ENCODE results near the gene CNTF.

CNTF gene

DNA sequence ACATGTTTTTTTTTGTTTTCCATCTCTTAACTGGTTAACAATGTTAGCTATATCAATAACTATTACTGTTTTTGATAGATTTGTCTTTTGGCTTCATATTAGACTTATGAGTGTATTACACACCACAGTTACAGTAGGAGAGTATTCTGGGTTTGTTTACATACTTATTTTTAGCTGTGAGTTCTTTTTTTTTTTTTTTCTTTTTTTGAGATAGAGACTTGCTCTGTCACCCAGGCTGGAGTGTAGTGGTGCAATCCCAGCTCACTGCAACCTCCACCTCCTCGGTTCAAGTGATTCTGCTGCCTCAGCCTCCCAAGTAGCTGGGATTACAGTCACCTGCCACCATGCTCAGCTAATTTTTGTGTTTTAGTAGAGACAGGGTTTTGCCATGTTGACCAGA, 28.0 kb downstream of the CNTF start:
- no peak overlapping the region for H3K4me3 Mint-ChIP-seq
- H3K27ac Mint-ChIP-seq, result no peak overlapping the region
- no peaks in the 10 kb centered on the region for H3K9me3 Mint-ChIP-seq
- no peaks in the 10 kb centered on the region for H3K27me3 Mint-ChIP-seq
- H3K4me1 Mint-ChIP-seq, result peaks cover 9% of the 10 kb centered on the region
- H3K36me3 Mint-ChIP-seq, result peaks cover 5% of the 10 kb centered on the region

DNA sequence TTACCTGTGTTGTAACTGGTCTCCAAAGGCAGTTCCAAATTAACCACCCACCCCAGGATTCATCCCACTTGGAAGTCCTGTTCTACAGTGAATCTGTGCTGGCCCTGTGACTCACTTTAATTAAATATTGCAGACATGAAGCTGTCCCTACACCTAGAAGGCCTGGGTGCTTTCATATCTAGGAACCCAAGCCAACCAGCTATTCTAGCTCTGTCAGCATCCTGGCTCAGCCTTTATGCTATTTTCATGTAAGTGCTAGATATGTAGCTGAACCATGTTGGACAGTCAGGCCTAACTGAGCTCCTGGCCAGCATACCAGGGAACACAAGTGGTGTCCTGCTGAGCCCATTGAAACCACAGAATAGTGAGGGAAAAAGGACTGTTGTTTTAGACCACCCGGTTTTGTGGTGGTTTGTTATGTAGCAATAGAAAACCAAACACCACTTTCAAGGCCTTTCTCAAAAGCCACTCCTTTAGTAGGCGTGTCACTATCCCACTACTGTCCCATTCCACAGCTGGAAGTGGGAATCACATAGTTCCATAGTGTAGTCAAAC, 30.3 kb downstream of the CNTF start:
- no peaks in the 10 kb centered on the region for H3K9me3 Mint-ChIP-seq
- no peaks in the 10 kb centered on the region for H3K36me3 Mint-ChIP-seq
- H3K4me3 Mint-ChIP-seq, result no peak overlapping the region
- peaks cover 9% of the 10 kb centered on the region for H3K4me1 Mint-ChIP-seq
- no peak overlapping the region for H3K27ac Mint-ChIP-seq
- H3K27me3 Mint-ChIP-seq, result no peaks in the 10 kb centered on the region

DNA sequence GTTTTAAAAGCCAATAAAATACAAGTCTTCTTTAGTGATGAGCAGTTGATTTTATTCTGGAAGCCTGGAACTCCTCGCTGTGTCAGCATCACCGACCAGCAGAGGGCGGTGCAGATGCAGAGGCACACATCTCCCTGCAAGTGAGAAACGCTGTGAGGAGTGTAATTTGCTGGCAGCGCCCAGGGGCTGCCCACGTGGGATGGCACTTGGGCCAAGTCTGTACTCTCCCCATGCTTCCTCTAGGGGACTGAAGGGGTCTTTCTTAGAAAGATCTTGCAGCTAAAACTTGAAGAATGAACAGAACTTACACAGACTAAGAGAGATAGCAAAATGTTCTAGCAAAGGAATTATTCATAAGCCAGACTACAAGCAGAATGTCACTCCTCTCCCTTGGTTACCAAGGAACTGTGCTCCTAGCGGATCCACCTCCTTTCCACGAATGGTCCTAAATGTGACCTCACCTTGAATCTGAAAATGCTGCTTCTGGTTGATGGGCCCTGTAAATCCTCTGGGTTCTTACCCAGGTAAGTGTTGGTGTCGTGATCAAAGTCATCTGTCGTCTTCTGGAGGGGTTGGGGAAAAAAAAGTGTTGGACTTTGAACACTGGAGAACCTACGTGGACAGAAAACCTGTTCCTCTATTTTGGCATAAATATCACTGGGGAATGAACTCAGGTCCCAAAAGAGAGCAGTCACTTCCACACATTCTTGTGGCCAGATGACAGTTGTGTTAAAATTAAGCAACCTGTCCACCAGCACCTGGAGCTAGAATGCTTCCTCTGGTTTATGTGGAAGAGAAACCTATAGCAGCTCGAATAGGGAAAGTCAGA, 31.8 kb downstream of the CNTF start:
- H3K9me3 Mint-ChIP-seq, result no peaks in the 10 kb centered on the region
- peaks cover 9% of the 10 kb centered on the region for H3K4me1 Mint-ChIP-seq
- no peaks in the 10 kb centered on the region for H3K27me3 Mint-ChIP-seq
- no peak overlapping the region for H3K27ac Mint-ChIP-seq
- no peaks in the 10 kb centered on the region for H3K36me3 Mint-ChIP-seq
- H3K4me3 Mint-ChIP-seq, result no peak overlapping the region

DNA sequence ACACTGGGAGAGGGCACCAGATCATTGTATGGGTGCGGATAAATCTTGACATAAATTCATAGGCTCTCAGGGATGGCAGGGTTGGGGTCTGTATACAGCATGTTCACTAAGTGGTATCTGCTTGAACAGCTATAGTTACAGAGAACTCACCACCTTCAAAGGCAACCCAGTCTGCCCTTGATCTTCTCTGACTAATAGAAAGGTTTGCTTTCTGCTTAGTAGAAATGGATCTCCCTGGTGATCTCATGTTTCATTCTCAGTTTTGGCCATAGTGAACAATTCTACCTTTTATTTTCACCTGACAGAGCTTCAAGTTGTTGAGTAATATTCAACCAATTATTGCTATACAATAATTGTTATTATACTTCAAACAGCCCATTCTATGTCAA, 32.4 kb downstream of the CNTF start:
- peaks cover 9% of the 10 kb centered on the region for H3K4me1 Mint-ChIP-seq
- no peaks in the 10 kb centered on the region for H3K9me3 Mint-ChIP-seq
- H3K36me3 Mint-ChIP-seq, result no peaks in the 10 kb centered on the region
- H3K4me3 Mint-ChIP-seq, result no peak overlapping the region
- no peak overlapping the region for H3K27ac Mint-ChIP-seq
- no peaks in the 10 kb centered on the region for H3K27me3 Mint-ChIP-seq

DNA sequence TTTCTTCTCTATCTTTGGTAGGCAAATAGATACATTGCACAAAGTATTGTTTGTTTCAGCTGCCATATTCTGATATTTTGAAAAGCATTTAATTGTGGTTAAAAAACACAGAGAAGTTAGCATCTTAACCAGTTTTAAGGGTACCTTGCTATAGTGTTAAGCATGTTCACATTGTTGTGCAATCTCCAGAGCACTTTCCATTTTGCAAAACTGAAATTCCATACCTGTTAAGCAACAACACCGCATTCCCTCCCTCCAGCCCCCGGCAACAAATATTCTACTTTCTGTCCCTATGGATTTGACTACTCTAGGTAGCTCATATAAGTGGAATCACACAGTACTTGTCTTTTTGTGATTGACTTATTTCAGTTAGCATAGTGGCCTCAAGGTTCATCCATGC, 33.9 kb downstream of the CNTF start:
- Mint-ChIP-seq H3K9me3 (no peaks in the 10 kb centered on the region), H3K4me3 (no peak overlapping the region), H3K4me1 (peaks cover 9% of the 10 kb centered on the region), H3K36me3 (no peaks in the 10 kb centered on the region), H3K27me3 (no peaks in the 10 kb centered on the region), H3K27ac (no peak overlapping the region)

DNA sequence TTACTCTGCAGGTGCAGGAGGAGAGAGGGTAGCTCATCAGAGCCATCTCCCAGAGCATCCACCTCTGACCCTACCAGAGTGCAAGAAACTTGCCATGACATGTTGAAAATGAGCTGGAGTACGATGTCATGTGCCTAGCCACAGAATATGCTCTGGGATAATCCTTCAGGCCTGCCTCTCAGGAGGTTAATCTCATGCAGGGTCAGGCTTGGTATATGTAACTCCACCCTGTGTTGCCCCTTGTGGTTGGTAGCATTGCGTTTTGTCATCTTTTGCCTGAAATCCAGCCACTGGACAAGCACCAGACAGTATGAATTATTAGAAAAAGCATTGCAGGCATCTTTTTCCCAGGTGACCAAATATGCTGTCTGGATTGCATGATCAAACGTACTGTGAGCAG, 36.2 kb downstream of the CNTF start:
- no peaks in the 10 kb centered on the region for H3K9me3 Mint-ChIP-seq
- no peak overlapping the region for H3K4me3 Mint-ChIP-seq
- no peak overlapping the region for H3K27ac Mint-ChIP-seq
- H3K4me1 Mint-ChIP-seq, result peaks cover 9% of the 10 kb centered on the region
- no peaks in the 10 kb centered on the region for H3K36me3 Mint-ChIP-seq
- no peaks in the 10 kb centered on the region for H3K27me3 Mint-ChIP-seq

DNA sequence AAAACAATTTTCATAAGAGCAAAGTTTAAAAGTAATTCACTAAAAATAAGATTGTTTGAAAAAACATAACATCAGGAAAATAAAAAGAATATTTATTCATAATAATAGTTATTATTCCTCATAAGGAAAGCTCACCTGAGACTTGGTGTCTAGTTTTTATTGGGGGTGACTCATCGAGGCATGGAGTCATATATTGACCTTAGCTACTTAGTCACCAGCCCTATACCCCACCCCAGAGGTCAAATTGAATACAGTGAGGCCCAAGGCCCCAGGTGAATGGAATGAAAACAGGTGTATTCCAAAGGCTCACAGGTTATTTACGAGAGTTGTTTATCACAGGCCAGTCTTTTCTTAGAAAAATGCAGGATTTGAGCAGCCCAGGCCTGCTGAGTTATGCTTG, 36.9 kb downstream of the CNTF start:
- H3K4me1 Mint-ChIP-seq, result peaks cover 4% of the 10 kb centered on the region
- H3K27me3 Mint-ChIP-seq, result peaks cover 1% of the 10 kb centered on the region
- H3K27ac Mint-ChIP-seq, result no peak overlapping the region
- H3K4me3 Mint-ChIP-seq, result no peak overlapping the region
- no peaks in the 10 kb centered on the region for H3K36me3 Mint-ChIP-seq
- H3K9me3 Mint-ChIP-seq, result no peaks in the 10 kb centered on the region

DNA sequence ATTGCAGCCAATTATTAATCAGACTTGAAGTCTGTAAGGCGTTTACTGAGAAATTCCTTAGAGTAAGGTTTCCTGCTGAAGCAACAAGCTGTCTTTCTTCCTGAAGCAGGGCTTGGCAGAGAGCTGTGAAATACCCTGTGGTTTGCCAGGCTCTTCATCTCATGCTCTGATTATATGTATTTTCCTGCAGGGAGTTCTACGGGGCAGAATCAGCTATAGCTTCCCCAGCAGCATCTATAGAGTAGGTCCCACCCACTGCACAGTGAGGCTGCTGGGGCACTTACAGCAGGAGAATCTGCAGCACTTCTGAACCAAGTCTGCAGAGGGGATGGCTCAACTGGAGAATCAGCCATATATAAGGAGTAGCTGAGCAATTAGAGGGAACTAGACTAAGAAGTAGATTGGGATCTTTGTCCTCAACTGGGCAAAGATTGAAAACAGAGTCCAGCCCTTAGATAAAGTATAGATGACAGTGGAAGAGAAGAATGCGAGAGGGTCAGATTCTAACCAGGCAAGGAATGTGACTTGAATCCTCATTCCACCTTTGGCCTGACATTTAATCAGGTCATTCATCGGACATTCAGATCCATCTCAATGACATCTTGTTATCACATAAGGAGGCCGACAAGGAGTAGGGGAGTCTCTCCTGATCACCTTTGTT, 37.6 kb downstream of the CNTF start:
- Mint-ChIP-seq H3K27ac (no peak overlapping the region), H3K4me1 (no peaks in the 10 kb centered on the region), H3K36me3 (no peaks in the 10 kb centered on the region), H3K9me3 (no peaks in the 10 kb centered on the region), H3K4me3 (no peak overlapping the region), H3K27me3 (peaks cover 4% of the 10 kb centered on the region)

DNA sequence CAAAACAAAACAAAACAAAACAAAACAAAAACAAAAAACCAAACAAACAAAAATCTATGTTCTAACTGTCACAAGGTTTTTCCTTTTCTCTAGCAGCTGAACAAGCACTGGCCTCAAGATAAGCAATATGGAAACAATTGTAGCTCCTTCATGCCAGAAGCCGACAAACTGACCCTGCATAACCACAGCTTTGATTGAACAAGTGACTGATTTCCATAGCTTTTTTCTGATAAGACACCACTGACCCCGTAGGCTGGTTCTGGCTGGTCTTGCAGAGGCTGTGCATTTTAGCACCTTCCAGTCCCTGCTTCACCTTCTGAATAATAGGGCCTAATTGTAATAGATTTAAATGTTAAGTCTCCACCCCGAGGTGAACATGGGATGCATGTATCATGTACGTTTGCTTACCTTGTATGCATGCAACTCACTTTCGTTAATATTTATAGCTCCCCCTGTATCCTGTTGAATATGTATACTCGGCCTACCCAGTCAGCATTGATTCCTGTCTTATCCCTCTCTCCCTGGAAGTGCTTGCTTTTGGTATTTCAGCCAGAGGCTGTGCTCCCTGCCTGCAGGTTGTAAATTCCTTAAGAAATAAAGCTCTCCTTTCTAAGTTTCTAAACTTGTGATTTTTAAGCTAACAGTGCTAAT, 49.6 kb downstream of the CNTF start:
- H3K27ac Mint-ChIP-seq, result no peak overlapping the region
- no peaks in the 10 kb centered on the region for H3K27me3 Mint-ChIP-seq
- H3K9me3 Mint-ChIP-seq, result no peaks in the 10 kb centered on the region
- H3K36me3 Mint-ChIP-seq, result no peaks in the 10 kb centered on the region
- no peak overlapping the region for H3K4me3 Mint-ChIP-seq
- no peaks in the 10 kb centered on the region for H3K4me1 Mint-ChIP-seq

DNA sequence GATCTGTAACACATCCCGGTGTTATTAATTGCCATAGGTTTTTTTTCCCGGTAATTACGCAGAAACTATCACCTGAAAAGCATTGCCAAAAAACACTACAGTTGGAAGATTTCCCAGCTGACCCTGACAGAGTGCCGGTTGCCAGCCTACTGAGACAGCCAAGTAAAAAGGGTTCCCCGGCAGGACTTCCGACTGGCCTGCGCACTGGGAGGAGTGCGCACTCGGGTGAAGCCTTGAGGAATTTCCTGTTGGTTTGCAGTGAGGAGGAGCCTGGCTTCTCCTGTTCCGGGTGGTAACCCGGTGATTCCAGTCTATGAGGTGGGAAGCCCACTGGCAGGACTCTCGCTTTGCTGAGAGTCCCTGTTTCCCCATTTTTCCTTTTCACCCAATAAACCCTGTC, 52.1 kb downstream of the CNTF start:
- H3K9me3 Mint-ChIP-seq, result no peaks in the 10 kb centered on the region
- H3K27ac Mint-ChIP-seq, result no peak overlapping the region
- no peaks in the 10 kb centered on the region for H3K4me1 Mint-ChIP-seq
- no peaks in the 10 kb centered on the region for H3K27me3 Mint-ChIP-seq
- no peak overlapping the region for H3K4me3 Mint-ChIP-seq
- no peaks in the 10 kb centered on the region for H3K36me3 Mint-ChIP-seq
